Measurements from ENCODE around the gene CIDEC. TPM values are rescaled to one million over a fixed set of nuclear protein-coding genes. Genes with fewer than 3 reads are reported as not detected.

The CIDEC gene
- 100 to 1,000 TPM in 3 of 4 donors, 10 to 100 TPM in 1; 27.2 to 510 (median 253) TPM for total RNA-seq

GRCh38 chr3:9879830-9880549, at the start of gene CIDEC:
TSS of gene CIDEC (minus strand) at chr3:9880253. CDS start at chr3:9878486, 1,767 bp downstream.
- Histone ChIP-seq H3K9me3 (no peaks in the 10 kb centered on the region), H3K4me1 (peaks cover 0 to 21% (median 0%) of the 10 kb centered on the region in 4 donors), H3K27me3 (no peaks in the 10 kb centered on the region), H3K4me3 (no peak within 1 kb of the TSS), H3K36me3 (no peaks in the 10 kb centered on the region), H3K27ac (peak within 1 kb of the TSS in 3 of 4 donors; percentile 39 to 91 (median 62))
- no peak for DNase-seq
- TF ChIP-seq CTCF (IDR thresholded peaks at IDR 0.05) (no peak), POLR2A (IDR thresholded peaks at IDR 0.05) (no peak)

- Histone ChIP-seq H3K4me3 (no peak overlapping the region), H3K27ac (no peak overlapping the region), H3K27me3 (no peaks in the 10 kb centered on the region), H3K36me3 (peaks cover 0 to 25% (median 0%) of the 10 kb centered on the region in 3 donors), H3K4me1 (peaks cover 0 to 13% (median 3%) of the 10 kb centered on the region in 4 donors), H3K9me3 (no peaks in the 10 kb centered on the region)
- TF ChIP-seq CTCF (IDR thresholded peaks at IDR 0.05) (no peak), POLR2A (IDR thresholded peaks at IDR 0.05) (no peak)
- DNase-seq, result no peak
Measured at GRCh38 chr3:9928158-9928557, 48.1 kb upstream of the CIDEC start.

DNA sequence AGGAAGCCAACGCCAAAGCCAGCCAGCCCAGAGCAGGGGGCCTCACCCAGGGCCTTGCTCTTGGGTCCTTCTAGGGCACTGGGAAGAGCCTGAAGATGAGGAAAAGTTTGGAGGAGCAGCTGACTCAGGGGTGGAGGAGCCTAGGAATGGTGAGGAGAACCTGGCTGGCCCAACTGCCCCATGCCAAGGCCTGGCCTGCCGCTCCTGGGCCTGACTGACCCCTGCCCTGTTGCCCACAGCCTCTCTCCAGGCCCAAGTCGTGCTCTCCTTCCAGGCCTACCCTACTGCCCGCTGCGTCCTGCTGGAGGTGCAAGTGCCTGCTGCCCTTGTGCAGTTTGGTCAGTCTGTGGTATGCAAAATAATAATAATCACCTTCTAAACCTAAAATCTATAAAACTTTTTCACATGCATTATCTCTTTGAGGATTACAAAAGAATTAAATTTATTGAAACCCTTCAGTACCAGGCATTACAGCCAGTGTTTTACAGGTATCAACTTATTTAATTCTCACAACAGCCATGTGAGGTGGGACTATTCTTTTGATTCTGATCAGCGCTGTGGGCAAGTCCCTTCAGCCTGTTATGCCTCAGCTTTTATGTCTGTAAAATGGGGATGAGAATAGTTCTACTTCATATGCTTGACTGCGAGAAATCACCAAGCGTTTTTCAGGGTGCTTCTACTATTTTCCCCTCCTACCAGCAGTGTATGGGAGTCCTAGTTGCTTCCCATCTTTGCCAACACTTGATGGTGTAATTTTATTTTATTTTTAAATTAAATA, 38.4 kb upstream of the CIDEC start:
- TF ChIP-seq CTCF (IDR thresholded peaks at IDR 0.05), result no peak
- no peak for TF ChIP-seq POLR2A (IDR thresholded peaks at IDR 0.05)
- peak overlapping the region in 1 of 4 donors; percentile 94 for H3K27ac ChIP-seq
- no peak for DNase-seq
- peaks cover 0 to 7% (median 0%) of the 10 kb centered on the region in 3 donors for H3K36me3 ChIP-seq
- peak overlapping the region in 2 of 4 donors; percentile 63 to 68 for H3K4me3 ChIP-seq
- no peaks in the 10 kb centered on the region for H3K9me3 ChIP-seq
- peaks cover 3 to 48% (median 15%) of the 10 kb centered on the region in 4 donors for H3K4me1 ChIP-seq
- H3K27me3 ChIP-seq, result no peaks in the 10 kb centered on the region

GRCh38 chr3:9917820-9918219, 37.8 kb upstream of the CIDEC start:
- Histone ChIP-seq H3K9me3 (no peaks in the 10 kb centered on the region), H3K27me3 (no peaks in the 10 kb centered on the region), H3K4me1 (peaks cover 3 to 54% (median 15%) of the 10 kb centered on the region in 4 donors), H3K36me3 (peaks cover 0 to 7% (median 0%) of the 10 kb centered on the region in 3 donors), H3K27ac (peak overlapping the region in 3 of 4 donors; percentile 87 to 94 (median 94)), H3K4me3 (peak overlapping the region in 2 of 4 donors; percentile 63 to 68)
- TF ChIP-seq CTCF (IDR thresholded peaks at IDR 0.05) (no peak), POLR2A (IDR thresholded peaks at IDR 0.05) (no peak)
- DNase-seq, result no peak

GRCh38 chr3:9916734-9917680, 37.0 kb upstream of the CIDEC start, which contains the start of gene IL17RC:
TSS of gene IL17RC (plus strand) at chr3:9917098. CDS start at chr3:9917316, 218 bp downstream.
- TF ChIP-seq CTCF (IDR thresholded peaks at IDR 0.05) (peak in 1 of 6 experiments; percentile 25), POLR2A (IDR thresholded peaks at IDR 0.05) (peak; percentile 60 to 88)
- no peaks in the 10 kb centered on the region for H3K27me3 ChIP-seq
- H3K9me3 ChIP-seq, result no peaks in the 10 kb centered on the region
- H3K27ac ChIP-seq, result peak within 1 kb of the TSS; percentile 76 to 94 (median 90)
- H3K4me1 ChIP-seq, result peaks cover 3 to 61% (median 15%) of the 10 kb centered on the region in 4 donors
- DNase-seq, result peak; percentile 31 to 93 (median 93)
- H3K4me3 ChIP-seq, result peak within 1 kb of the TSS; percentile 49 to 69 (median 66)
- H3K36me3 ChIP-seq, result peaks cover 0 to 8% (median 0%) of the 10 kb centered on the region in 3 donors

Measured in Peyer's patch (tissue), 4 donors.